Heart left ventricle (tissue), 16 donors: Measurements from ENCODE around the gene ZMYM2. TPM values are rescaled to one million over a fixed set of nuclear protein-coding genes. Genes with fewer than 3 reads are reported as not detected.

Experiments used
- ATAC-seq, 4 donors: fragments of 200-7000 bp; cut with Tn5 transposase; one replicate each; pipeline ENCODE4 v1.9.1; 2020 to 2022; ENCODE audit warnings: moderate library complexity in 4 of 4, mild to moderate bottlenecking in 3 of 4, moderate number of reproducible peaks in 1 of 4
- DNase-seq, 5 donors: peaks; one replicate each; pipeline ENCODE4 v3.0.0-alpha.2; 2020
- H3K27ac ChIP-seq, 12 donors: fragments of 200-600 bp; sonication (generic) in 4 of 12; one replicate each; pipeline versions ENCODE4 v1.5.0 to v1.8.0; 2016 to 2022; ENCODE audit warnings: mild to moderate bottlenecking in 2 of 12
- H3K27me3 ChIP-seq, 9 donors: fragments of 200-600 bp; sonication (generic) in 2 of 9; one replicate each; pipeline versions ENCODE4 v1.5.1 to v1.8.0; 2016 to 2022; ENCODE audit warnings: mild to moderate bottlenecking in 3 of 9
- H3K36me3 ChIP-seq, 9 donors: fragments of 200-600 bp; sonication (generic) in 2 of 9; one replicate each; pipeline versions ENCODE4 v1.5.0 to v1.8.0; 2018 to 2022; ENCODE audit warnings: mild to moderate bottlenecking in 2 of 9
- H3K4me1 ChIP-seq, 12 donors: fragments of 200-600 bp; sonication (generic) in 4 of 12; one replicate each; pipeline versions ENCODE4 v1.5.0 to v1.8.0; 2016 to 2022; ENCODE audit warnings: mild to moderate bottlenecking in 3 of 12
- H3K4me3 ChIP-seq, 12 donors: fragments of 200-600 bp; sonication (generic) in 4 of 12; one replicate each; pipeline versions ENCODE4 v1.5.0 to v1.8.0; 2017 to 2022; ENCODE audit warnings: mild to moderate bottlenecking in 9 of 12, moderate library complexity in 4 of 12
- H3K9me3 ChIP-seq, 12 donors: fragments of 200-600 bp; sonication (generic) in 4 of 12; one replicate each; pipeline versions ENCODE4 v1.5.0 to v1.8.0; 2016 to 2022; ENCODE audit warnings: mild to moderate bottlenecking in 1 of 12
- POLR2A ChIP-seq, 2 donors: fragments of 450-650 bp; IDR thresholded peaks; one replicate each; pipeline ENCODE4 v1.6.1; 2017; ENCODE audit warnings: antibody characterized with exemption in 2 of 2, mild to moderate bottlenecking in 2 of 2, moderate library complexity in 2 of 2
- WGBS, 4 donors: extraction: QIAGEN DNeasy Blood & Tissue Kit in 2 of 4; methylation state at CpG; one replicate each; pipeline versions ENCODE4 v1.1.5 to v1.1.7; 2013 to 2018; 5-methylcytosine and 5-hydroxymethylcytosine counted together
- intact Hi-C, 10 donors: fragments of 100-400 bp; cut with DNase I; formaldehyde crosslinking; loops; one replicate each; pipeline versions ENCODE4 v1.11.1 to v1.14.2; 2022
- polyA plus RNA-seq, 2 donors: library from polyadenylated mRNA; stranded (reverse); fragments of 200-250 nt; gene quantifications; one replicate each; pipeline ENCODE4 v1.2.3, GENCODE V29; 2013
- total RNA-seq, 9 donors: library from RNA; depleted of rRNA in 2 of 9; stranded (reverse); fragments of >200 nt in 2 of 9; fragmentation: NEBNext Ultra II Directional in 3 of 9; extraction: Animal tissue kit (Norgen Biotek cat#: 25700) in 3 of 9; gene quantifications; one replicate each; pipeline versions ENCODE4 v1.1.0 to v1.2.4, GENCODE V29; 2016 to 2023
- TF ChIP-seq, protein P1 (sequence below), 12 donors: fragments of 200-600 bp; sonication (generic) in 4 of 12; IDR thresholded peaks; one replicate each; pipeline versions ENCODE4 v1.5.0 to v1.8.0; 2018 to 2022; ENCODE audit warnings: antibody characterized with exemption in 12 of 12, mild to moderate bottlenecking in 5 of 12
- donor health status: ischemic (EF 13 %, LVEDD 7.1; RV severe dilation, severe dysfunction).
- donor health status: healthy with polysubstance abuse.
- donor health status: DM: no; HTN: yes; CAD: no.
- donor health status: DM: no; HTN: no; CAD: no.
- donor health status: ischemic (EF 25% LVEDD 6.9; RV normal size, moderate dysfunction).
- donor health status: ischemic (EF 25% LVEDD 5.7; RV mildly dilated, moderate dysfunction).
- donor health status: healthy.
- donor health status: DM: yes; HTN: yes; CAD: no.
- donor health status: ischemic (EF 35%, LVEDD 5.7; RV mildly dilated, moderate dysfunction).
- donor health status: nonischemic (EF 11% LVEDD 7.7; RV severe dilation, severe dysfunction).
- donor health status: DM: yes; HTN: yes; CAD: no.
- donor health status: PGD.
- donor health status: ischemic (EF 29% LVEDD 5.4; RV normal size, mild dysfunction).
- donor health status: nonischemic (EF 23%, LVEDD 6.1; RV moderate dilation, normal function).

Gene ZMYM2
- total and polyA plus RNA-seq, 11 donors = 11.2 to 69.3 (median 51.9) TPM

DNA sequence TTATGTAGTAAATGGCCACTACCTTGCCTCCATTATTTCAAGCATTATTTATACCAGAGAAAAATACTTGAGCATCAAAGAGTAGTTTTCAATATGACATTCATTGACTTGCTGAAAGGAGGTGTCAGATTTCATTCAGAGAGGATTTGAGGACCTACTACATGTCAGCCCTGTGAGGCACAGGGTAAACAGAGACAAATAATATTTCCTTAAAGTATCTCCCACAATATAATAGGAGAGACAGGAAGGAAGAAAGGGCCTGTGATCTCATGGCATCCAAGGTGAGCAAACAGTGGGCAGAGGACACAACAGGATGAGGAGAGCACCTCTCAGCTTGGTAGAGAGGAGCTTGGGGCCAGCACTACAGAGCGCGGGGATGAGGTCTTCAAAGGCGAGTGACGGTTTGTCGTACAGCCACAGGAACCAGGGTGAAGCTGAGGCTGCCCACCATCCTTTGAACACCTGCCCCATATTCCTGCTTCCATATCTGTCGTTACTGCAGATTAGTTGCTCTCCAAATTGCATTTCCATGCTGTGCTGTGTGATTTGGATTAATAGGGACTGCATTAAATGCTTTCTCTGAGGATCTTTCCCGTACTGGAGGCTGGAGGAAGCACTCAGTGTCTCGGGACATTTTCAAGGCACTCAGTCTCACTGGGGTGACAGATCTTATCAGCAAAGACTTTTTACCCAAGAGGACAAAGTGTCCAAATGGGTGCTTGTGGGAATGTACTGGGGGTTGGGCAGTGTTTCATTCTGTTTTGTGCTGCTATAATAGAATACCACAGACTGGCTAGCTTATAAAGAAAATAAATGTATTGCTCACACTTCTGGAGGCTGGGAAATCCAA lies 143.2 kb downstream of the ZMYM2 start:
- TF ChIP-seq, protein P1, sequence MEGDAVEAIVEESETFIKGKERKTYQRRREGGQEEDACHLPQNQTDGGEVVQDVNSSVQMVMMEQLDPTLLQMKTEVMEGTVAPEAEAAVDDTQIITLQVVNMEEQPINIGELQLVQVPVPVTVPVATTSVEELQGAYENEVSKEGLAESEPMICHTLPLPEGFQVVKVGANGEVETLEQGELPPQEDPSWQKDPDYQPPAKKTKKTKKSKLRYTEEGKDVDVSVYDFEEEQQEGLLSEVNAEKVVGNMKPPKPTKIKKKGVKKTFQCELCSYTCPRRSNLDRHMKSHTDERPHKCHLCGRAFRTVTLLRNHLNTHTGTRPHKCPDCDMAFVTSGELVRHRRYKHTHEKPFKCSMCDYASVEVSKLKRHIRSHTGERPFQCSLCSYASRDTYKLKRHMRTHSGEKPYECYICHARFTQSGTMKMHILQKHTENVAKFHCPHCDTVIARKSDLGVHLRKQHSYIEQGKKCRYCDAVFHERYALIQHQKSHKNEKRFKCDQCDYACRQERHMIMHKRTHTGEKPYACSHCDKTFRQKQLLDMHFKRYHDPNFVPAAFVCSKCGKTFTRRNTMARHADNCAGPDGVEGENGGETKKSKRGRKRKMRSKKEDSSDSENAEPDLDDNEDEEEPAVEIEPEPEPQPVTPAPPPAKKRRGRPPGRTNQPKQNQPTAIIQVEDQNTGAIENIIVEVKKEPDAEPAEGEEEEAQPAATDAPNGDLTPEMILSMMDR (IDR thresholded peaks at IDR 0.05) = no peak
- TF ChIP-seq POLR2A (IDR thresholded peaks at IDR 0.05) = no peak
- ATAC-seq = peak in 3 of 4 donors; percentile 47 to 52 (median 51)
- H3K36me3 ChIP-seq = no peaks in the 10 kb centered on the region
- DNase-seq = no peak
- no peaks in the 10 kb centered on the region for H3K9me3 ChIP-seq
- intact Hi-C loops = no loop called here
- 37 to 46% (median 43%) methylated on average over 8 of the region's 8 CpGs for WGBS, 4 donors
- H3K27ac ChIP-seq = no peak overlapping the region
- H3K4me1 ChIP-seq = peaks cover 0 to 9% (median under 1%) of the 10 kb centered on the region in 12 donors
- no peak overlapping the region for H3K4me3 ChIP-seq
- peaks cover 0 to 26% (median 0%) of the 10 kb centered on the region in 9 donors for H3K27me3 ChIP-seq

DNA sequence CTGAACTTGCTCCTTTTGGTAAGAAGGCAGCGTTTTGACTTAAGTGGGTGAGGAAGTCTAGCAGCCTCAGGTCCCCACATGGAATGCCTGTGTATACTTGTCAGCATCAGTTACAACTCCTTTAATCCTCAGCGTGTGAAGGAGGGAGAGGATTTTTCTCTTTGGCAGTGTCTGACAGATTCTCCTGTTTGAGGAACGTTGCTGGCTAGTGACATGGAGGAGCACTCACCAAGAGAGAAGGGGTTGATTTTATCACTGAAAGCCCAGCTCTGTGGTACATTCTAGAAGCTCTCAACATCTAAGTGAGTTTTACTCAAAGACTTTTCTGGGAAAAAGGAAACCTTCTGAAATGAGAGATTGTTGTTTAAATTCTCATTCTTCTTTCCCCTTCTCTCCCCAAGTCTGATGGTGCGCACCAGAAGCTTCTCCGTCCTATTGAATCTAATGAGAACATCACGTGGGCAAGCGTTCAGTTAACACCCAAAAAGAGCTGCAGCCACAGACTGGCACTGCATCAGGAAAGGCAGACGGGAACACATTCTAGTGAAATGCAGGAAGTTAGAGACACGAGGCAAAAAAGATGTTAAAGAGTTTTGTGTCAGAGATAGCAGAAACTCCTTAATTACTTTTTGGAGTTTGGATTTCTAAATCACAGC lies 144.1 kb downstream of the ZMYM2 start:
- peak in 1 of 4 donors; percentile 10 for ATAC-seq
- 53 to 62% (median 56%) methylated on average over 9 of the region's 9 CpGs for WGBS, 4 donors
- H3K36me3 ChIP-seq = no peaks in the 10 kb centered on the region
- H3K27me3 ChIP-seq = peaks cover 0 to 26% (median 0%) of the 10 kb centered on the region in 9 donors
- TF ChIP-seq, protein P1 (IDR thresholded peaks at IDR 0.05) = no peak
- TF ChIP-seq POLR2A (IDR thresholded peaks at IDR 0.05) = no peak
- no peak overlapping the region for H3K4me3 ChIP-seq
- no peak for DNase-seq
- no peak overlapping the region for H3K27ac ChIP-seq
- no peaks in the 10 kb centered on the region for H3K9me3 ChIP-seq
- intact Hi-C loops = no loop called here
- peaks cover 0 to 13% (median 2%) of the 10 kb centered on the region in 12 donors for H3K4me1 ChIP-seq

DNA sequence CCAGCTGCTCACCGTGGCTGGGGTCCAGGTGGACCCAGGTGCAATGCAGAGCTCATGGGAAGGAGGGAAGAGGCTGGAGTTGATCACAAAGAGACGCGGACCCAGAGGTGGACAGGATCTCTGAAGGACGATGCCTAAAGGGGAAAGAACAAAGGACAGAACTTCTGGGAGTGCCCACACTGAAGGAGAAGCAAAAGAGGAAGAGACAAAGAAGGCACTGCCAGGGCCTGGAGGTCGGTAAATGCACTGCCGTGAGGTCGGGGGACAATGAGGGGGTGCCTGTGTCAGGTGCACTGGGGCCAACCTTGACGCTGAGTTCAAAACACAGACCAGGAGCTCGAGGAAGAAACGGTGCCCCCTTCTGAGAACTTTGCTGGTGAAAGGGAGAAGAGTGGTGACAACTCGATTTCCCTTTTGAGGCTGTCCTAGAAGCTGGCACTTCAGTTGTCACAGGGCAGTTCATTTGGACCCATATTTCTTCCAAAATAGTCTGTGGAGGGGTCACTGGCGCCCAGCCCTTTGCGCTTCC lies 146.7 kb downstream of the ZMYM2 start:
- DNase-seq = no peak
- intact Hi-C loops = no loop called here
- H3K9me3 ChIP-seq = no peaks in the 10 kb centered on the region
- H3K27ac ChIP-seq = no peak overlapping the region
- WGBS, 4 donors = 84 to 89% (median 88%) methylated on average over 13 of the region's 13 CpGs
- peaks cover 0 to 13% (median 2%) of the 10 kb centered on the region in 12 donors for H3K4me1 ChIP-seq
- TF ChIP-seq POLR2A (IDR thresholded peaks at IDR 0.05) = no peak
- TF ChIP-seq, protein P1 (IDR thresholded peaks at IDR 0.05) = no peak
- H3K36me3 ChIP-seq = no peaks in the 10 kb centered on the region
- no peak for ATAC-seq
- no peak overlapping the region for H3K4me3 ChIP-seq
- peaks cover 0 to 22% (median 0%) of the 10 kb centered on the region in 9 donors for H3K27me3 ChIP-seq

DNA sequence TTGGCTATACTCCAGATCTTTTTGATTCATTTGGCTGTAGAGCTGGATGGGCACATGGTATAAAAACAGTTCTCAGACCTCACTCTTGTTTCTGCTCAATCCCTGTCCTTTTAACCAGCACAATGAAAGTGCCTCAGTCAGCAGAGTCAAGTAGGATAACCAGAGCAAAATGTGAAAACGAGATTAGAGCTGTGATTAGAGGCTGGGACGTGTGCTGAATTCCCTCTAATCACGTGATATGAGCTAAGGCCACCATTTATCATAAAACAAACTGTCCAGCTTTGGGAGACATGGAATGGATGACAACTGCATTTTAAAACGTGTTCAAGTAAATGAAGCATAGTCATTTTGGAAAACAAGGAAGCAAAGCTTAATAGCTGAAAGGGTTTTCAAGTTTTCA lies 148.2 kb downstream of the ZMYM2 start:
- H3K27me3 ChIP-seq = peaks cover 0 to 19% (median 0%) of the 10 kb centered on the region in 9 donors
- intact Hi-C loops = no loop called here
- peaks cover 0 to 13% (median 2%) of the 10 kb centered on the region in 12 donors for H3K4me1 ChIP-seq
- H3K9me3 ChIP-seq = no peaks in the 10 kb centered on the region
- H3K4me3 ChIP-seq = no peak overlapping the region
- no peak overlapping the region for H3K27ac ChIP-seq
- DNase-seq (no peak), ATAC-seq (no peak)
- no peaks in the 10 kb centered on the region for H3K36me3 ChIP-seq
- TF ChIP-seq, protein P1 (IDR thresholded peaks at IDR 0.05) = no peak
- no peak for TF ChIP-seq POLR2A (IDR thresholded peaks at IDR 0.05)
- WGBS, 4 donors = 11 to 29% (median 16%) methylated on average over 4 of the region's 4 CpGs
